NCI-H82 (cell line): Measurements from ENCODE around the gene GTF2H3.

ENCODE experiments used
- DNase-seq: peaks from one replicate; lab custom pipeline; 2025; lab: John Stamatoyannopoulos, UW

GTF2H3 gene

DNA sequence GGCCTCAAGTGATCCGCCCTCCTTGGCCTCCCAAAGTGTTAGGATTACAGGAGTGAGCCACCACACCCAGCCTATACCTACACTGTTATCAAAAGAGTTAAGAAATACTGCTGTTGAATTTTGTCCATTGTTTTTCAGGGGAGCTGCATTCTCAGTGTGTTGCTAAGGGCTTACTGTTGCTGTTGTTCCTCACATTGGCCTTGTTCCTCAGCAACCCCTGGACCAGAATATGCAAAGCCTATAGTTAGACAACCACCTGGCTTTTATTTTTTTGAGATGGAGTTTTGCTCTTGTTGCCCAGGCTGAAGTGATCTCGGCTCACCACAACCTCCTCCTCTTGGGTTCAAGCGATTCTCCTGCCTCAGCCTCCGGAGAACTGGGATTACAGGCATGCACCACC, 73.8 kb downstream of the GTF2H3 start:
- DNase-seq = no peak
